DND-41 (cell line): ENCODE data around the gene MAT2A.

ENCODE experiments used
- ATAC-seq: fragments of 200-7000 bp; cut with Tn5 transposase; 3 replicates; pipeline ENCODE4 v1.9.1; 2021; ENCODE audit warnings: low read depth; ENCODE audit not compliant: insufficient read depth
- DNase-seq: peaks from one replicate; pipeline ENCODE4 v3.0.0-alpha.2; 2020
- H2AFZ ChIP-seq: 2 replicates; pipeline ENCODE4 v1.6.0; 2012; ENCODE audit warnings: low read depth, low read length
- H3K27ac ChIP-seq: 2 replicates; pipeline ENCODE4 v1.5.1; 2012; ENCODE audit warnings: low read length, inconsistent platforms
- H3K27me3 ChIP-seq: fragments of 200-600 bp; sonication (generic); 2 replicates; pipeline ENCODE4 v1.6.0; 2012; ENCODE audit warnings: low read length, mild to moderate bottlenecking, inconsistent platforms; ENCODE audit not compliant: insufficient read depth, poor library complexity
- H3K36me3 ChIP-seq: 2 replicates; pipeline ENCODE4 v1.5.1; 2012; ENCODE audit warnings: low read length, inconsistent platforms; ENCODE audit not compliant: insufficient read depth
- H3K4me1 ChIP-seq: 2 replicates; pipeline ENCODE4 v1.5.1; 2012; ENCODE audit warnings: mild to moderate bottlenecking, low read length; ENCODE audit not compliant: insufficient read depth
- H3K4me2 ChIP-seq: 2 replicates; pipeline ENCODE4 v1.6.0; 2012; ENCODE audit warnings: mild to moderate bottlenecking, moderate library complexity, low read length, inconsistent platforms; ENCODE audit not compliant: insufficient read depth
- H3K4me3 ChIP-seq, 2 experiments: fragments of 200-600 bp in 1 of 2; shearing (Covaris generic) in 1 of 2; 2 replicates each; pipeline ENCODE4 v1.5.1; 2012 to 2016; ENCODE audit warnings: inconsistent platforms in 2 of 2, low read length in 2 of 2, mild to moderate bottlenecking in 2 of 2, low read depth in 1 of 2, moderate library complexity in 1 of 2
- H3K79me2 ChIP-seq: 2 replicates; pipeline ENCODE4 v1.6.0; 2012; ENCODE audit warnings: low read length, inconsistent platforms; ENCODE audit not compliant: insufficient read depth
- H3K9ac ChIP-seq: 2 replicates; pipeline ENCODE4 v1.6.0; 2012; ENCODE audit warnings: low read depth, mild to moderate bottlenecking, inconsistent platforms, low read length, moderate library complexity
- H3K9me3 ChIP-seq: 2 replicates; pipeline ENCODE4 v1.5.1; 2012; ENCODE audit warnings: low read length, moderate library complexity, mild to moderate bottlenecking, inconsistent platforms; ENCODE audit not compliant: insufficient read depth, severe bottlenecking
- H4K20me1 ChIP-seq: 2 replicates; pipeline ENCODE4 v1.6.0; 2012; ENCODE audit warnings: low read length; ENCODE audit not compliant: insufficient read depth
- EZH2 ChIP-seq: IDR thresholded peaks from 3 replicates; pipeline ENCODE4 v1.6.1; 2012; ENCODE audit warnings: borderline replicate concordance, low read depth, mild to moderate bottlenecking, moderate library complexity, low read length, inconsistent platforms; ENCODE audit not compliant: severe bottlenecking
- TF ChIP-seq, protein P1 (sequence below): IDR thresholded peaks from 2 replicates; pipeline ENCODE4 v1.5.1; 2012; ENCODE audit warnings: borderline replicate concordance, low read length, moderate library complexity, mild to moderate bottlenecking; ENCODE audit not compliant: poor library complexity, severe bottlenecking; ENCODE audit errors: extremely low read depth

The MAT2A gene

DNA sequence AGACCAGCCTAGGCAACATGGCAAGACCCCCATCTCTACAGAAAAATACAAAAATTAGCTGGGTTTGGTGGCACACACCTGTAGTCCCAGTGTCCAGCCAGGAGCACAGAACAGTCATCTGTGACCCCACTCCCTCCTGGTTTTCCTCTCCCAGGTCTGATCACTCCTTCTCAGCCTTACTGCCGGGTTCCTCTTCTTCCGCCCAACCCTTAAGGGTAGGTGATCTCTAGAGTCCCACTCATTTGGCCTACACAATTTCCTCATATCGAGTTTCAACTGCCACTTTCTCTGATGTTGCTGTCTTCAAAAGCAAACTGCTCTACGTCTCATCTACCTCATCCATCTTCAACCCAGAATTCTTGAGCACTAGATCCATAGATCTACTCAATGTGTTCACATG, 13.4 kb upstream of the MAT2A start:
- H3K27me3 ChIP-seq: no peaks in the 10 kb centered on the region
- H3K27ac ChIP-seq: no peak overlapping the region
- no peaks in the 10 kb centered on the region for H3K79me2 ChIP-seq
- ATAC-seq (no peak), DNase-seq (no peak)
- H4K20me1 ChIP-seq: no peaks in the 10 kb centered on the region
- H3K36me3 ChIP-seq: no peaks in the 10 kb centered on the region
- no peak overlapping the region for H3K4me2 ChIP-seq
- no peaks in the 10 kb centered on the region for H3K9me3 ChIP-seq
- TF ChIP-seq EZH2: no peak
- TF ChIP-seq, protein P1, sequence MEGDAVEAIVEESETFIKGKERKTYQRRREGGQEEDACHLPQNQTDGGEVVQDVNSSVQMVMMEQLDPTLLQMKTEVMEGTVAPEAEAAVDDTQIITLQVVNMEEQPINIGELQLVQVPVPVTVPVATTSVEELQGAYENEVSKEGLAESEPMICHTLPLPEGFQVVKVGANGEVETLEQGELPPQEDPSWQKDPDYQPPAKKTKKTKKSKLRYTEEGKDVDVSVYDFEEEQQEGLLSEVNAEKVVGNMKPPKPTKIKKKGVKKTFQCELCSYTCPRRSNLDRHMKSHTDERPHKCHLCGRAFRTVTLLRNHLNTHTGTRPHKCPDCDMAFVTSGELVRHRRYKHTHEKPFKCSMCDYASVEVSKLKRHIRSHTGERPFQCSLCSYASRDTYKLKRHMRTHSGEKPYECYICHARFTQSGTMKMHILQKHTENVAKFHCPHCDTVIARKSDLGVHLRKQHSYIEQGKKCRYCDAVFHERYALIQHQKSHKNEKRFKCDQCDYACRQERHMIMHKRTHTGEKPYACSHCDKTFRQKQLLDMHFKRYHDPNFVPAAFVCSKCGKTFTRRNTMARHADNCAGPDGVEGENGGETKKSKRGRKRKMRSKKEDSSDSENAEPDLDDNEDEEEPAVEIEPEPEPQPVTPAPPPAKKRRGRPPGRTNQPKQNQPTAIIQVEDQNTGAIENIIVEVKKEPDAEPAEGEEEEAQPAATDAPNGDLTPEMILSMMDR: no peak
- no peak overlapping the region for H2AFZ ChIP-seq
- no peak overlapping the region for H3K4me3 ChIP-seq
- no peak overlapping the region for H3K9ac ChIP-seq
- peaks cover 12% of the 10 kb centered on the region for H3K4me1 ChIP-seq

DNA sequence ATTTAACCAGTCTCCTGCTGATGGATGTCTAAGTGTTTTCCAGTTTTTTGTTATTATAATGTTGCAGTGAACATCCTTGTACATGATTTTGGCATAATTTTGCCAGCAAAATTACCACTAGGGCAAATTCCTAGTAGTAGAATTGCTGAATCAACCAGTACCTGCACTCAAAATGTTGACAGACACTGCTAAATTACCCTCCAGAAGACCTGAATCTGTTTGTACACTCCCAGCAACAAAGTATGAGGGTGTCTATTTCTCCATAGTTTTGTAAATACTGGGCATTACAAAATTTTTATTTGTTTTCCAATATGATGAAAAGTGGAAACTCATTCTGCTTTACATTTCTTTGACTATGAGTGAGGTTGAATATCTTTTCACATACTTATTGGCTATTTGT, 11.2 kb upstream of the MAT2A start:
- H2AFZ ChIP-seq: no peak overlapping the region
- no peaks in the 10 kb centered on the region for H3K79me2 ChIP-seq
- no peak overlapping the region for H3K27ac ChIP-seq
- no peak overlapping the region for H3K9ac ChIP-seq
- TF ChIP-seq, protein P1: no peak
- TF ChIP-seq EZH2: no peak
- no peak overlapping the region for H3K4me2 ChIP-seq
- no peaks in the 10 kb centered on the region for H4K20me1 ChIP-seq
- peaks cover 12% of the 10 kb centered on the region for H3K4me1 ChIP-seq
- no peaks in the 10 kb centered on the region for H3K27me3 ChIP-seq
- ATAC-seq (no peak), DNase-seq (no peak)
- no peaks in the 10 kb centered on the region for H3K9me3 ChIP-seq
- H3K4me3 ChIP-seq: no peak overlapping the region
- H3K36me3 ChIP-seq: no peaks in the 10 kb centered on the region

DNA sequence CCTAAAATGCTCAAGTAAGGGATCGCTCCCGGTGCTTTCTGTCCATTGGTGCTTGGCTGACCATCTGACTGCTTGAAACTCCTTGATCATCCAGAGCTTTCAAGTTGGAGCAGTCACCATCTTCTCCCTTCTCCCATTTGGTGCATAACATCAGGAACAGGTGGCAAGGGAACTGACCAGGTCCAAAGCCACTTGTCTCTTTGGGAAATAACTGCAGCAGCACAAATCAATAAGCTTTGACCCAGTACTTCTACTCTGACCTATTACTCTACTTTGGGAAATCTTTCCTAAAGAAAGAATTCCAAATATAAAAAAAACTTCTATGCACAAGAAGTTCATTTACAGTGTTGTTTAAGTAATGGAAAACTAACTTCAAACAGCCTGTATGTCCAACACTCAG, 10.6 kb upstream of the MAT2A start:
- H3K4me3 ChIP-seq: no peak overlapping the region
- no peaks in the 10 kb centered on the region for H3K79me2 ChIP-seq
- no peak overlapping the region for H3K27ac ChIP-seq
- no peak for TF ChIP-seq EZH2
- TF ChIP-seq, protein P1: no peak
- H3K27me3 ChIP-seq: no peaks in the 10 kb centered on the region
- no peaks in the 10 kb centered on the region for H3K36me3 ChIP-seq
- no peaks in the 10 kb centered on the region for H4K20me1 ChIP-seq
- H3K4me1 ChIP-seq: peaks cover 12% of the 10 kb centered on the region
- no peak for DNase-seq
- H3K9ac ChIP-seq: no peak overlapping the region
- no peak overlapping the region for H3K4me2 ChIP-seq
- H2AFZ ChIP-seq: no peak overlapping the region
- no peak for ATAC-seq
- H3K9me3 ChIP-seq: no peaks in the 10 kb centered on the region

DNA sequence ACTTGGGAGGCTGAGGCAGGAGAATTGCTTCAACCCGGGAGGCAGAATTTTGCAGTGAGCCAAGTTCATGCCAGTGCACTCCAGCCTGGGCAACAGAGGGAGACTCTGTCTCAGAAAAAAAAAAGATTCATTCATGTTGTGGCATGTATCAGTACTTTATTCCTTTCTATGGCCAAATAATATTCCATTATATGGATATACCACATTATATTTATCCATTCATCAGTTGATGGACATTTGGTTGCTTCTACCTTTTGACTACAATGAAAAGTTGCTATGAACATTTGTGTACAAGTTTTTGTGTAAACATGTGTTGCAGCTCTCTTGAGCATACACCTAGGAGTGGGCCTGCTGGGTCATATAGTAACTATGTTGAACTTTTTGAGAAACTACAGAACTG, 9.2 kb upstream of the MAT2A start:
- no peaks in the 10 kb centered on the region for H3K9me3 ChIP-seq
- H3K36me3 ChIP-seq: no peaks in the 10 kb centered on the region
- H3K9ac ChIP-seq: no peak overlapping the region
- H3K27ac ChIP-seq: no peak overlapping the region
- H3K4me1 ChIP-seq: peaks cover 6% of the 10 kb centered on the region
- H2AFZ ChIP-seq: no peak overlapping the region
- no peak overlapping the region for H3K4me2 ChIP-seq
- H4K20me1 ChIP-seq: no peaks in the 10 kb centered on the region
- TF ChIP-seq EZH2: no peak
- TF ChIP-seq, protein P1: no peak
- no peaks in the 10 kb centered on the region for H3K79me2 ChIP-seq
- no peaks in the 10 kb centered on the region for H3K27me3 ChIP-seq
- no peak for DNase-seq
- ATAC-seq: no peak
- no peak overlapping the region for H3K4me3 ChIP-seq
